C4-2B (cell line): Measurements from ENCODE around the gene CACNA2D3.

Source experiments
- H3K27ac ChIP-seq: fragments of 450-650 bp; 2 replicates; pipeline ENCODE4 v1.5.1; 2017
- CTCF ChIP-seq: fragments of 450-650 bp; conservative IDR thresholded peaks from 2 replicates; pipeline ENCODE4 v1.5.1; 2017; ENCODE audit warnings: mild to moderate bottlenecking
- ZFX ChIP-seq: fragments of 450-650 bp; IDR thresholded peaks from 2 replicates; pipeline ENCODE4 v1.6.1; 2017

The CACNA2D3 gene

GRCh38 chr3:54761637-54762036, 639.3 kb downstream of the CACNA2D3 start:
- TF ChIP-seq ZFX (no peak), CTCF (no peak)
- no peak overlapping the region for H3K27ac ChIP-seq

- no peak for TF ChIP-seq CTCF
- no peak for TF ChIP-seq ZFX
- H3K27ac ChIP-seq = no peak overlapping the region
These were observed 642.6 kb downstream of the CACNA2D3 start for GRCh38 chr3:54764911-54765310.

GRCh38 chr3:54771050-54771449, 648.7 kb downstream of the CACNA2D3 start:
- no peak for TF ChIP-seq ZFX
- TF ChIP-seq CTCF = no peak
- H3K27ac ChIP-seq = no peak overlapping the region

- H3K27ac ChIP-seq = no peak overlapping the region
These were observed 649.7 kb downstream of the CACNA2D3 start for GRCh38 chr3:54772051-54772450.

GRCh38 chr3:54772746-54773145, 650.4 kb downstream of the CACNA2D3 start:
- TF ChIP-seq ZFX (no peak), CTCF (no peak)
- no peak overlapping the region for H3K27ac ChIP-seq

More at GRCh38 chr3:54772051-54772450, 649.7 kb downstream of the CACNA2D3 start:
- TF ChIP-seq CTCF = no peak
- no peak for TF ChIP-seq ZFX

GRCh38 chr3:54773271-54773670, 650.9 kb downstream of the CACNA2D3 start:
- TF ChIP-seq CTCF (no peak), ZFX (no peak)
- H3K27ac ChIP-seq = no peak overlapping the region

GRCh38 chr3:54776601-54777000, 654.2 kb downstream of the CACNA2D3 start:
- TF ChIP-seq CTCF = no peak
- no peak for TF ChIP-seq ZFX
- H3K27ac ChIP-seq = no peak overlapping the region
